Muscle layer of duodenum (tissue), 2 donors: ENCODE measurements around the gene COG3.

ENCODE experiments used
- H3K27ac ChIP-seq: one replicate; pipeline ENCODE4 v1.7.0; 2013; ENCODE audit warnings: mild to moderate bottlenecking, low read length
- H3K27me3 ChIP-seq: one replicate; pipeline ENCODE4 v1.7.0; 2013; ENCODE audit warnings: low read depth, mild to moderate bottlenecking, control low read depth, low read length
- H3K36me3 ChIP-seq, 2 donors: one replicate each; pipeline ENCODE4 v1.7.0; 2013; ENCODE audit warnings: low read length in 2 of 2, control low read depth in 1 of 2, mild to moderate bottlenecking in 1 of 2; ENCODE audit not compliant: insufficient read depth in 2 of 2, control insufficient read depth in 1 of 2
- H3K4me1 ChIP-seq, 2 donors: one replicate each; pipeline ENCODE4 v1.7.0; 2013; ENCODE audit warnings: low read length in 2 of 2, mild to moderate bottlenecking in 2 of 2, control low read depth in 1 of 2, moderate library complexity in 1 of 2; ENCODE audit not compliant: insufficient read depth in 2 of 2, control insufficient read depth in 1 of 2
- H3K4me3 ChIP-seq, 2 donors: one replicate each; pipeline ENCODE4 v1.7.0; 2013; ENCODE audit warnings: low read length in 2 of 2, low read depth in 1 of 2, mild to moderate bottlenecking in 1 of 2
- H3K9me3 ChIP-seq, 2 donors: one replicate each; pipeline ENCODE4 v1.7.0; 2013; ENCODE audit warnings: low read length in 2 of 2, control low read depth in 1 of 2, mild to moderate bottlenecking in 1 of 2; ENCODE audit not compliant: control insufficient read depth in 1 of 2
- donor health status: healthy.

COG3 gene

GRCh38 chr13:45434556-45435371 lies 30.0 kb upstream of the COG3 start:
- H3K4me3 ChIP-seq, result no peak overlapping the region
- H3K9me3 ChIP-seq, result no peaks in the 10 kb centered on the region
- no peak overlapping the region for H3K27ac ChIP-seq
- H3K4me1 ChIP-seq, result no peaks in the 10 kb centered on the region
- no peaks in the 10 kb centered on the region for H3K36me3 ChIP-seq
- H3K27me3 ChIP-seq, result no peaks in the 10 kb centered on the region

- H3K27me3 ChIP-seq, result no peaks in the 10 kb centered on the region
- no peak overlapping the region for H3K4me3 ChIP-seq
- H3K27ac ChIP-seq, result no peak overlapping the region
- peaks cover under 1 to 4% of the 10 kb centered on the region in 2 donors for H3K4me1 ChIP-seq
- no peaks in the 10 kb centered on the region for H3K9me3 ChIP-seq
- no peaks in the 10 kb centered on the region for H3K36me3 ChIP-seq
Observed at GRCh38 chr13:45436332-45436731, 28.4 kb upstream of the COG3 start.

DNA sequence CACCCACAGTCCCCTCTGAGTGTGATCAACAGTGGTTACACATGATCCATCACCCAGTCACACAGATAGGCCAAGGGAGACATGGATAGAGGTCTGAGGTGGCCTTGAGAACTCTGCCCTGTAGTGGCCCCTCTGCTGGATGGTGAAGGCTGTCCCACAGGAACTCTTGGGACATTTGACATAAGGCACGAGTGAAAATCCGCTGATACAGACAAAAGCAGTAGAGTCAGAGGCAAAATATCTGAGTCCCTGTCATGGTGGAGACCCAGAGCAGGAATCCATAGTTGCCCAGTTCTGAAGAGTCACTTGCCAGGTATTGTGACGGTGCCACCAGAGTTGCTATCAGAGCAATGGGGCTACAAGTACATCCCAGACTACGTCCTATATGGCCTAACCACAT lies 27.8 kb upstream of the COG3 start:
- Histone ChIP-seq H3K36me3 (no peaks in the 10 kb centered on the region), H3K27me3 (no peaks in the 10 kb centered on the region)

DNA sequence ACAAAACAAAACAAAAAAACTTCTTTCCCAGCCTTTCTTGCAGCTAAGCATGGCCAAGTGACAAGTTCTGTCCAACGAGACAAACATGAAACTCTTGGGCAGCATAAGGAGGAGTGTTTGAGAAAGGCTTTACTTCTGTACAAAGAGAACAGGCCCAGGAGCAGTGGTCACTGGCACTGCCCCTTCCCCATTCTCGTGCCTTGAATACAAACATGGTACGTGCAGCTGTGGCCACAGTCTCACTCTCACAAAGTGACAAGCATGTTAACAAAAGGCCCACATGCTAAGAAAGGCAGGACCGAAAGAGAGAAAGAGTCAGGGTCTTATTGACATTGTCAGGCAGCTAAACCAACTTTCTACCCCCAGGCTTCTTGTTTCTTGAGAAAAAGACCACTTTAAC lies 26.8 kb upstream of the COG3 start:
- no peak overlapping the region for H3K27ac ChIP-seq

More for the DNA sequence above, 27.8 kb upstream of the COG3 start:
- Histone ChIP-seq H3K4me1 (peaks cover 5 to 10% of the 10 kb centered on the region in 2 donors), H3K4me3 (no peak overlapping the region), H3K9me3 (no peaks in the 10 kb centered on the region), H3K27ac (no peak overlapping the region)

DNA sequence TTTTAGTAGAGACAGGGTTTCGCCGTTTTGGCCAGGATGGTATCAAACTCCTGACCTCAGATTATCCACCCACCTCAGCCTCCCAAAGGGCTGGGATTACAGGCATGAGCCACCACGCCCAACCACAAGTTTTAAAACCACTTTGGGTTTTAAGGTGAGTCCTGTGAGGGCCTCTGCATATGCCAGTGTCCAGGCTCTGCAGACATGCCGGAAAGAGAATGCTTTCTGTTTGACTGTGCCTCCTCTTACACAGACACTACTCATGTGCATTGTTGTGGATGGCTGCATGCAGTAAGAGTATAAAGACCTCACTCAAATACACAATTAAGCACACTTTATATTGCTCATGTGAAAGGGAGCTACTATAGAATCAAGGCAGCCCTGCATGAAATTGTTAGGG lies 25.7 kb upstream of the COG3 start:
- Histone ChIP-seq H3K27ac (no peak overlapping the region), H3K4me1 (peaks cover 5 to 12% of the 10 kb centered on the region in 2 donors), H3K36me3 (no peaks in the 10 kb centered on the region), H3K9me3 (no peaks in the 10 kb centered on the region), H3K27me3 (no peaks in the 10 kb centered on the region), H3K4me3 (no peak overlapping the region)

More for the DNA sequence above, 26.8 kb upstream of the COG3 start:
- no peaks in the 10 kb centered on the region for H3K27me3 ChIP-seq
- no peak overlapping the region for H3K4me3 ChIP-seq
- H3K9me3 ChIP-seq, result no peaks in the 10 kb centered on the region
- H3K4me1 ChIP-seq, result peaks cover 5 to 12% of the 10 kb centered on the region in 2 donors
- H3K36me3 ChIP-seq, result no peaks in the 10 kb centered on the region

DNA sequence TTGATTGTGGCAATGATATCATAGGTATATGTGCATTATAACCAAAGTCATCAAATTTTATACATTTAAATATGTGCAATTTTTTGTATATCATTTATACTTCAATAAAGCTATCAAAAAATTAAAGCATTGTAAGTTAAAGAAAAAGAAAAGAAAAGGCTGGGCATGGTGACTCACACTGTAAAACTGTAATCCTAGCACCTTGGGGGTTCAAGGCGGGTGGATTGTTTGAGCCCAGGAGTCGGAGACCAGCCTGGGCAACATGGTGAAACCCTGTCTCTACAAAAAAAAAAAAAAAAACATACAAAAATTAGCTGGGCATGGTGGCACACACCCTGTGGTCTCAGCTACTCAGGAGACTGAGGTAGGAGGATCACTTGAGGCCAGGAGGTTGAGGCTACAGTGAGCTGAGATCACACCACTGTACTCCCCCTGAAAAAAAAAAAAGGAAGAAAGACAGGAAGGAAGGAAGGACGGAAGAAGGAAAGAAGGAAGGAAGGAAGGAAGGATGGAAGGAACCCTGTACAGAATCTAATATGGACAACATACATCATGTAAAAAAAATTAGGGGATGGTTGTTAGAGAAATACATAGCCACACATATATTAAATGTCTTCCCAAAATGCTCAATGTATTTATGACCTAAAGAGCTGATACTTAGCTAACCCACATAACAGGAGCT lies 24.8 kb upstream of the COG3 start:
- H3K9me3 ChIP-seq, result no peaks in the 10 kb centered on the region
- no peaks in the 10 kb centered on the region for H3K27me3 ChIP-seq
- H3K36me3 ChIP-seq, result no peaks in the 10 kb centered on the region
- H3K4me1 ChIP-seq, result peaks cover 5 to 12% of the 10 kb centered on the region in 2 donors
- no peak overlapping the region for H3K4me3 ChIP-seq
- H3K27ac ChIP-seq, result no peak overlapping the region

- H3K4me1 ChIP-seq, result peaks cover 5 to 12% of the 10 kb centered on the region in 2 donors
- no peaks in the 10 kb centered on the region for H3K9me3 ChIP-seq
- H3K27ac ChIP-seq, result no peak overlapping the region
- H3K4me3 ChIP-seq, result no peak overlapping the region
- H3K36me3 ChIP-seq, result no peaks in the 10 kb centered on the region
- no peaks in the 10 kb centered on the region for H3K27me3 ChIP-seq
Observed at GRCh38 chr13:45441633-45442032, 23.1 kb upstream of the COG3 start.

GRCh38 chr13:45445053-45445452 lies 19.7 kb upstream of the COG3 start:
- no peak overlapping the region for H3K27ac ChIP-seq
- peaks cover 5 to 12% of the 10 kb centered on the region in 2 donors for H3K4me1 ChIP-seq
- no peaks in the 10 kb centered on the region for H3K36me3 ChIP-seq
- no peak overlapping the region for H3K4me3 ChIP-seq
- no peaks in the 10 kb centered on the region for H3K9me3 ChIP-seq
- H3K27me3 ChIP-seq, result no peaks in the 10 kb centered on the region

DNA sequence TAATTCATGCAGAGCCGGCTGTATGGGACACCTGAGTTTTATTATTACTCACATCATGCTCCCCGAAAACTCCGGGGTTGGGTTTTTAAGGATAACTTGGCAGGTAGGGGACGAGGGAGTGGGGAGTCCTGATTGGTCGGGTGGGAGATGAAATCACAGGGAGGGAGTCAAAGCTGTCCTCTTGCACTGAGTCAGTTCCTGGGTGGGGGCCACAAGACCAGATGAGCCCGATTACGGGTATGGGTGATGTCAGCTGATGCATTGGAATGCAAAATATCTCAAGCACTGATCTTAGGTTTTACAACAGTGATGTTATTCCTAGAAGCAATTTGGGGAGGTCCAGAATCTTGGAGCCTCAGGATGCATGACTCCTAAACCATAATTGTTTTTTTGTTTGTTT lies 18.6 kb upstream of the COG3 start:
- H3K4me3 ChIP-seq, result no peak overlapping the region
- H3K27ac ChIP-seq, result no peak overlapping the region
- no peaks in the 10 kb centered on the region for H3K36me3 ChIP-seq
- H3K4me1 ChIP-seq, result peaks cover 5 to 9% of the 10 kb centered on the region in 2 donors
- no peaks in the 10 kb centered on the region for H3K9me3 ChIP-seq
- H3K27me3 ChIP-seq, result no peaks in the 10 kb centered on the region

DNA sequence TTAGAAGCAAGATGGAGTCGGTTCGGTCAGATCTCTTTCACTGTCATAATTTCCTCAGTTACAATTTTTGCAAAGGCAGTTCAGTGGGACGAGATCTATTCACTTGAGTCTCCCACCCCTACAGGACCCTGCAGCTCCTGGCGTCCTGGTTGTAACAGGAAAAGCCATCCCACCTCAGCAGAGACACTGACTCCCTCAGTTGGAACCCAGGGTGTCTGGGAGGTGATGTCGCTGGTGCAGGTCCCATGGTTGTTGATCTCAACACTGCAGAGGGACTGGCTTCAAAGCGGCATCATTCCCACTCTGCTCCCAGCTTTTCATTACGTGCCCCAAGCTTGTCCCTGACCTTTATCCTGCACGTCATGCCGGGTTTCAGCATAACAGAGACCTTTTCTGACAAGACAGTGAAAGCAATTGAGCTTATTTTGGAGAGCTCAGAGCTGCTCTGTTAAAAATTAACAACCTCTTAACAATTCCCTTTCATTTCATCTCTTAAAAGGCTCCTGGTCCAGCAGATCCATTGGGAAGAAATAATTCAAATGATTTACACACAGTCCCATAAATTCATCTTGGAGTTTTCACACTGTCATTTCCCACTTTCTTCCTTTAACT lies 17.6 kb upstream of the COG3 start:
- Histone ChIP-seq H3K4me3 (no peak overlapping the region), H3K27ac (no peak overlapping the region), H3K9me3 (no peaks in the 10 kb centered on the region), H3K27me3 (no peaks in the 10 kb centered on the region), H3K36me3 (no peaks in the 10 kb centered on the region), H3K4me1 (no peaks in the 10 kb centered on the region)

- Histone ChIP-seq H3K27ac (no peak overlapping the region), H3K9me3 (no peaks in the 10 kb centered on the region), H3K36me3 (no peaks in the 10 kb centered on the region), H3K4me3 (no peak overlapping the region), H3K4me1 (no peaks in the 10 kb centered on the region), H3K27me3 (no peaks in the 10 kb centered on the region)
Observed at GRCh38 chr13:45448965-45449559, 15.7 kb upstream of the COG3 start.
